ENCODE data around the gene GSTM1. TPM values are rescaled to one million over a fixed set of nuclear protein-coding genes. Genes with fewer than 3 reads are reported as not detected.
"Not testable (repeated sequence)": the region's sequence is repeated elsewhere in the genome, so short reads cannot be mapped to it uniquely, and the experiment has no call there.

GSTM1 gene
- total RNA-seq, 2 donors from 2014 or later = 21.6 TPM; not detected in 1

DNA sequence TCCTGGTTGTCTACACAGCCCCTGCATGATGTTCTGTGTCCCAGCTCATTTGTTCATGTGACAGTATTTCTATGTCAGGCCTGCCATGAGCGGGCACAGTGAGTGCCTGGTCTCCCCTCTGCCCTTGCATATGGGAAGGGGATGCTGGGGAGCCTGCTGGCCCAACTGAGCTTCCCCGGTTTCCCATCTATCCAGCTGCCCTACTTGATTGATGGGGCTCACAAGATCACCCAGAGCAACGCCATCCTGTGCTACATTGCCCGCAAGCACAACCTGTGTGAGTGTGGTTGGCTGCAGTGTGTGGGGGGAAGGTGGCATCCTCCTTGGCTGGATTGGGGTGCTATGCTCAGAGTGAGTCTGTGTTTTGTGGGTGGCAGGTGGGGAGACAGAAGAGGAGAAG is 30.2 kb upstream of the GSTM1 start:
- Histone ChIP-seq H3K4me1 (peaks cover 0 to 18% of the 10 kb centered on the region in 2 donors), H3K9me3 (no peaks in the 10 kb centered on the region), H3K27me3 (no peaks in the 10 kb centered on the region), H3K4me3 (no peak overlapping the region), H3K36me3 (peaks cover 18% of the 10 kb centered on the region), H3K27ac (no peak overlapping the region)
- TF ChIP-seq, protein P1, sequence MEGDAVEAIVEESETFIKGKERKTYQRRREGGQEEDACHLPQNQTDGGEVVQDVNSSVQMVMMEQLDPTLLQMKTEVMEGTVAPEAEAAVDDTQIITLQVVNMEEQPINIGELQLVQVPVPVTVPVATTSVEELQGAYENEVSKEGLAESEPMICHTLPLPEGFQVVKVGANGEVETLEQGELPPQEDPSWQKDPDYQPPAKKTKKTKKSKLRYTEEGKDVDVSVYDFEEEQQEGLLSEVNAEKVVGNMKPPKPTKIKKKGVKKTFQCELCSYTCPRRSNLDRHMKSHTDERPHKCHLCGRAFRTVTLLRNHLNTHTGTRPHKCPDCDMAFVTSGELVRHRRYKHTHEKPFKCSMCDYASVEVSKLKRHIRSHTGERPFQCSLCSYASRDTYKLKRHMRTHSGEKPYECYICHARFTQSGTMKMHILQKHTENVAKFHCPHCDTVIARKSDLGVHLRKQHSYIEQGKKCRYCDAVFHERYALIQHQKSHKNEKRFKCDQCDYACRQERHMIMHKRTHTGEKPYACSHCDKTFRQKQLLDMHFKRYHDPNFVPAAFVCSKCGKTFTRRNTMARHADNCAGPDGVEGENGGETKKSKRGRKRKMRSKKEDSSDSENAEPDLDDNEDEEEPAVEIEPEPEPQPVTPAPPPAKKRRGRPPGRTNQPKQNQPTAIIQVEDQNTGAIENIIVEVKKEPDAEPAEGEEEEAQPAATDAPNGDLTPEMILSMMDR (IDR thresholded peaks at IDR 0.05) = no peak
- peak; percentile 57 for DNase-seq (ENCODE audit: low spot score)

DNA sequence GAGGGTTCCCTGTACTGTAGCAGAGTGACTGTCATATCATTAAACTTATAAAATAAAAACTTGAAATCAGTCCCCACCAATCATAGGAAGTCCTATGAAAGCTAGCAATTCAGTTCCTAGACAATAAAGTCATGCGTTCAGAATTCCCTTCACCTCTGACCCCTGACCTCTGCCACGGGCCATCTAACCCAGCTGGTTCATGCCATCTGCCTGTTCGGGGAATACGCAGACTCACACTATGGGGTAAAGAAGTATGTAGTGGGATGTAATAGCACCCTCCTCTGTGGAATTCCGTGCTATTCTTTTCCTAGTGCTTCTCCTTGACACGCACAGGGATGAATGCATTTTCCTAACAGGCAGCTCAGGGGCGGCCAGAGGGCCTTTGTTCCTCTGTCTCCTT is 29.6 kb upstream of the GSTM1 start:
- peaks cover 0 to 18% of the 10 kb centered on the region in 2 donors for H3K4me1 ChIP-seq
- no peak overlapping the region for H3K4me3 ChIP-seq
- H3K36me3 ChIP-seq = peaks cover 18% of the 10 kb centered on the region
- H3K27ac ChIP-seq = no peak overlapping the region
- no peaks in the 10 kb centered on the region for H3K27me3 ChIP-seq
- DNase-seq (ENCODE audit: low spot score) = peak; percentile 28
- H3K9me3 ChIP-seq = no peaks in the 10 kb centered on the region
- TF ChIP-seq, protein P1 (IDR thresholded peaks at IDR 0.05) = no peak

DNA sequence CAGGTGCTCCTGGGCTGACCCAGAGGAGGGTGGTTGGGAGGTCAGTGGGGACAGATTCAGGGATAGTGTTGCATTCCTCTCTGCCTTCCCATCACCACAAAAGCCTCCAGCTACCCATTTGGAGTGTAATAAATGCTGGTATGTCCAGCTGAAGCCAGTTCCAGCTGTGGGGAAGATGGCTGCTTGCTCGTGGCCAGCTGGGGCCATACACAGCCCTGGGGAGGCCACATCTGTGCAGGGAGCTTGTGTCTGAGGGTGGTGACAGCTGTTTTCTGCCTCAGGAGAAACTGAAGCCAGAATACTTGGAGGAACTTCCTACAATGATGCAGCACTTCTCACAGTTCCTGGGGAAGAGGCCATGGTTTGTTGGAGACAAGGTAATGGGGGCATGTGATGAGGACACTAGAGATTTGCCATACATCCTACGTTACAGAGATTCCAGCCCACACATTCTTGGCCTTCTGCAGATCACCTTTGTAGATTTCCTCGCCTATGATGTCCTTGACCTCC is 29.0 kb upstream of the GSTM1 start:
- DNase-seq (ENCODE audit: low spot score) = peak; percentile 50
- no peaks in the 10 kb centered on the region for H3K9me3 ChIP-seq
- H3K36me3 ChIP-seq = peaks cover 18% of the 10 kb centered on the region
- H3K4me1 ChIP-seq = peaks cover 0 to 18% of the 10 kb centered on the region in 2 donors
- H3K27me3 ChIP-seq = no peaks in the 10 kb centered on the region
- no peak overlapping the region for H3K4me3 ChIP-seq
- TF ChIP-seq, protein P1 (IDR thresholded peaks at IDR 0.05) = no peak
- no peak overlapping the region for H3K27ac ChIP-seq

DNA sequence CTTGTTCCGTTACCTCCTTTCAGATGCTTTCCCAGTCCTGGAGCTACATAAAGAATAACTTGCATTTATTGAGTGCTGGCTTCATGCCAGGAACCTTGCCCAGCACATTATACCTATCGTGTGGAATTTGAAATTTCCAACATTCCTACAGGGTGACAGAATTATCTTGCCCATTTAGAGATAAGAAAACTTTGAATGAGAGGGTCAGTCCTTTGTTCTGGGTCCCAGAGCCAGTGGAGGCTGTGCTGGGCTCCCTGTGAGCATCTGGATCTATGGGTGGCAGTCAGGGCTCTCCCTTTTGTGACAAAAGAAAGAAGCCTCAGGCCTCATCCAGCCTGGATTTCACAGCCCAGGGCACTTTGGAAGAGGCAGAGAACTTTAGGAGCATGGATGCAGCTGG is 28.5 kb upstream of the GSTM1 start:
- Histone ChIP-seq H3K27me3 (no peaks in the 10 kb centered on the region), H3K4me1 (peaks cover 0 to 18% of the 10 kb centered on the region in 2 donors), H3K36me3 (peaks cover 18% of the 10 kb centered on the region), H3K9me3 (no peaks in the 10 kb centered on the region), H3K27ac (no peak overlapping the region), H3K4me3 (no peak overlapping the region)
- TF ChIP-seq, protein P1 (IDR thresholded peaks at IDR 0.05) = no peak
- DNase-seq (ENCODE audit: low spot score) = peak; percentile 30

DNA sequence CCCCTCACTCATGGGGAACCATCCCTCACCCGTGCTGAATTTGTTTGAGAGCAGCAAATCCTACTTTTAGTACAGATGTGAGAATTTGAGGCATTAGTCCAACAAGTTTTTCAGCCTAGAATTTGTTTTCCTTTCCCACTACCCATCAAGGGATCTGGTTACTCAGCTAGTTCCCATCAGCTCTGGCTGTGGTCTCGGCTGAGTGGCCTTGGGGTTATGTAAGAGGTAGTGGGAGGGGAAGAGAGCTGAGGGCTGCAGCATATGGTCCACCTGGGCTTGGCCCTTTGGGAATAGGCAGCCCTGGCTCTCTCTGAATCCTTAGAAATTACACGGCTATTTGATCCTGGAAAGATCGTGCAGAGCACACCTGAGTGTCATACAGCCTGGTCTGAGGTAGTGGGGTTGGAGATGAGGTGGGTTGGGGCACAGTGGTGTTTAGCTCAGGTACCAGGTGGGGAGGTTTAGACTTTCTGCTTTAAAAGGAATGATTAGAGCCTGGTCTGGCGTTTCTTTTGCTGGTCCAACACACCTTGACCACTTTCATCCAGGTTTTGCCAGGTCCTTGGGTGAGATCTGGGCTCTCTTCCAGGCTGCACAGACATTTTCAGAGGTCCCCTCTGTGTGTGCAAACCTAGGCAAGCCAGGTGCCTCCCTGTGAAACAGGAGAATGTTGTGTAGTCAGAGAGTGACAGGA is 27.5 kb upstream of the GSTM1 start:
- peaks cover 0 to 10% of the 10 kb centered on the region in 2 donors for H3K4me1 ChIP-seq
- H3K36me3 ChIP-seq = peaks cover 18% of the 10 kb centered on the region
- TF ChIP-seq, protein P1 (IDR thresholded peaks at IDR 0.05) = no peak
- H3K4me3 ChIP-seq = no peak overlapping the region
- H3K27ac ChIP-seq = no peak overlapping the region
- H3K27me3 ChIP-seq = no peaks in the 10 kb centered on the region
- no peaks in the 10 kb centered on the region for H3K9me3 ChIP-seq
- DNase-seq (ENCODE audit: low spot score) = peak; percentile 46

DNA sequence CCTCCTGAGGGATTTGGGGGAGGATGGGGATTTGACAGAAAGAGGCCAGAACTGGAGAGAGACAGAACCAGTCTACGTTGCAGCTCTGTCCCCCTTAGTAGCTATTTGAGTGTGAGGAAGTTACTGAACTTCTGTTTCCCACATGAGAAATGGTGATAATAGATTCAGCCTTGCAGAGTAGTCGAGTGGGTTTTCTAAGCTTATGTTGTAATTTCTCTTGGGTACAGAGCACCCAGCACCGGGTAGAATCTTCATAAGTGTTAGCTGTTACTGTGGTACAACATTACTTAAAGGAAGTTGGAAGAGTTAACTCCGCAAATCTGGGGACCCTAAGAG is 27.0 kb upstream of the GSTM1 start:
- not testable (repeated sequence) for DNase-seq (ENCODE audit: low spot score); H3K27me3 ChIP-seq; H3K9me3 ChIP-seq; H3K4me3 ChIP-seq; H3K4me1 ChIP-seq; H3K27ac ChIP-seq
- peaks cover 18% of the 10 kb centered on the region for H3K36me3 ChIP-seq
